Measurements from ENCODE around the gene SLC35F6. TPM values are rescaled to one million over a fixed set of nuclear protein-coding genes. Genes with fewer than 3 reads are reported as not detected.

The SLC35F6 gene
- total and polyA plus RNA-seq, 4 donors = 14.8 to 49.9 (median 21.4) TPM

GRCh38 chr2:26722911-26723310 is 41.2 kb upstream of the SLC35F6 start:
- peaks cover 0 to 5% (median 0%) of the 10 kb centered on the region in 3 donors for H3K27me3 ChIP-seq (ENCODE audit: control insufficient read depth in 3 of 3, insufficient read depth in 3 of 3, low read length in 2 of 3)
- no peak overlapping the region for H3K9ac ChIP-seq (ENCODE audit: insufficient read depth in 1 of 2, low read length in 2 of 2)
- H3K36me3 ChIP-seq (ENCODE audit: control insufficient read depth in 4 of 4, insufficient read depth in 4 of 4, low read length in 4 of 4) = no peaks in the 10 kb centered on the region
- no peak for DNase-seq
- no peak overlapping the region for H3K4me3 ChIP-seq
- H3K27ac ChIP-seq (ENCODE audit: low read depth in 1 of 2, low read length in 1 of 2) = peak overlapping the region in 1 of 2 donors; percentile 54
- peaks cover 0 to 2% (median 0%) of the 10 kb centered on the region in 4 donors for H3K9me3 ChIP-seq (ENCODE audit: control insufficient read depth in 4 of 4, insufficient read depth in 3 of 4, low read length in 3 of 4)
- TF ChIP-seq CTCF (IDR thresholded peaks at IDR 0.05; ENCODE audit: control extremely low read depth, extremely low read depth) = no peak
- ATAC-seq (ENCODE audit: insufficient read depth, low FRiP score) = no peak
- WGBS, 2 donors = 88 to 100% methylated on average over 1 of the region's 1 CpG
- H3K4me1 ChIP-seq (ENCODE audit: control insufficient read depth in 5 of 5, insufficient read depth in 5 of 5, low read length in 5 of 5) = peaks cover 4 to 62% (median 39%) of the 10 kb centered on the region in 5 donors

- DNase-seq = no peak
- H3K27ac ChIP-seq (ENCODE audit: low read depth in 1 of 2, low read length in 1 of 2) = peak overlapping the region; percentile 68 to 91
Observed at GRCh38 chr2:26723475-26723874, 40.6 kb upstream of the SLC35F6 start.

GRCh38 chr2:26723991-26724750 is 39.9 kb upstream of the SLC35F6 start:
- Histone ChIP-seq H3K27ac (ENCODE audit: low read depth in 1 of 2, low read length in 1 of 2) (peak overlapping the region; percentile 68 to 91), H3K9ac (ENCODE audit: insufficient read depth in 1 of 2, low read length in 2 of 2) (peak overlapping the region in 1 of 2 donors; percentile 8), H3K9me3 (ENCODE audit: control insufficient read depth in 4 of 4, insufficient read depth in 3 of 4, low read length in 3 of 4) (peaks cover 0 to 2% (median 0%) of the 10 kb centered on the region in 4 donors), H3K36me3 (ENCODE audit: control insufficient read depth in 4 of 4, insufficient read depth in 4 of 4, low read length in 4 of 4) (peaks cover 0 to 5% (median 0%) of the 10 kb centered on the region in 4 donors), H3K27me3 (ENCODE audit: control insufficient read depth in 3 of 3, insufficient read depth in 3 of 3, low read length in 2 of 3) (peaks cover 0 to 5% (median 0%) of the 10 kb centered on the region in 3 donors), H3K4me1 (ENCODE audit: control insufficient read depth in 5 of 5, insufficient read depth in 5 of 5, low read length in 5 of 5) (peaks cover 4 to 60% (median 39%) of the 10 kb centered on the region in 5 donors), H3K4me3 (no peak overlapping the region)
- ATAC-seq (ENCODE audit: insufficient read depth, low FRiP score) (peak; percentile 47), DNase-seq (peak; percentile 68 to 69 (median 69))
- 57 to 67% methylated on average over 14 of the region's 14 CpGs for WGBS, 2 donors
- no peak for TF ChIP-seq CTCF (IDR thresholded peaks at IDR 0.05; ENCODE audit: control extremely low read depth, extremely low read depth)

More at GRCh38 chr2:26723475-26723874, 40.6 kb upstream of the SLC35F6 start:
- whole genome bisulfite sequencing, 2 donors = 86 to 87% methylated on average over 3 of the region's 3 CpGs
- Histone ChIP-seq H3K9me3 (ENCODE audit: control insufficient read depth in 4 of 4, insufficient read depth in 3 of 4, low read length in 3 of 4) (peaks cover 0 to 2% (median 0%) of the 10 kb centered on the region in 4 donors), H3K27me3 (ENCODE audit: control insufficient read depth in 3 of 3, insufficient read depth in 3 of 3, low read length in 2 of 3) (peaks cover 0 to 5% (median 0%) of the 10 kb centered on the region in 3 donors), H3K4me3 (no peak overlapping the region), H3K9ac (ENCODE audit: insufficient read depth in 1 of 2, low read length in 2 of 2) (peak overlapping the region in 1 of 2 donors; percentile 8), H3K4me1 (ENCODE audit: control insufficient read depth in 5 of 5, insufficient read depth in 5 of 5, low read length in 5 of 5) (peaks cover 4 to 62% (median 39%) of the 10 kb centered on the region in 5 donors), H3K36me3 (ENCODE audit: control insufficient read depth in 4 of 4, insufficient read depth in 4 of 4, low read length in 4 of 4) (no peaks in the 10 kb centered on the region)
- ATAC-seq (ENCODE audit: insufficient read depth, low FRiP score) = no peak
- TF ChIP-seq CTCF (IDR thresholded peaks at IDR 0.05; ENCODE audit: control extremely low read depth, extremely low read depth) = no peak

Data from lung (tissue), 12 donors.